ENCODE data around the gene TYR. TPM values are rescaled to one million over a fixed set of nuclear protein-coding genes. Genes with fewer than 3 reads are reported as not detected.
"Not testable (repeated sequence)": the region's sequence is repeated elsewhere in the genome, so short reads cannot be mapped to it uniquely, and the experiment has no call there.

The TYR gene
- total RNA-seq, 6 experiments from 2014 or later: not detected

- Mint-ChIP-seq H3K4me1 (ENCODE audit: low read depth) (no peaks in the 10 kb centered on the region), H3K36me3 (ENCODE audit: low read depth) (no peaks in the 10 kb centered on the region), H3K27me3 (ENCODE audit: insufficient read depth) (peaks cover 2% of the 10 kb centered on the region), H3K27ac (no peak overlapping the region), H3K4me3 (no peak overlapping the region), H3K9me3 (no peaks in the 10 kb centered on the region)
- TF ChIP-seq CTCF (IDR thresholded peaks at IDR 0.05): no peak
- DNase-seq: no peak
These were observed 90.1 kb downstream of the TYR start for GRCh38 chr11:89267660-89268302.

GRCh38 chr11:89272540-89273088 lies 94.9 kb downstream of the TYR start:
- H3K27me3 Mint-ChIP-seq (ENCODE audit: insufficient read depth); H3K36me3 Mint-ChIP-seq (ENCODE audit: low read depth); H3K27ac Mint-ChIP-seq; DNase-seq; H3K4me1 Mint-ChIP-seq (ENCODE audit: low read depth); H3K4me3 Mint-ChIP-seq; H3K9me3 Mint-ChIP-seq: not testable (repeated sequence)

- not testable (repeated sequence) for H3K36me3 Mint-ChIP-seq (ENCODE audit: low read depth); H3K9me3 Mint-ChIP-seq; DNase-seq; H3K4me3 Mint-ChIP-seq; H3K4me1 Mint-ChIP-seq (ENCODE audit: low read depth); H3K27ac Mint-ChIP-seq; H3K27me3 Mint-ChIP-seq (ENCODE audit: insufficient read depth)
These were observed 95.5 kb downstream of the TYR start for GRCh38 chr11:89273220-89273619.

GRCh38 chr11:89275966-89276365 lies 98.3 kb downstream of the TYR start:
- no peak for DNase-seq
- peaks cover under 1% of the 10 kb centered on the region for H3K27me3 Mint-ChIP-seq (ENCODE audit: insufficient read depth)
- no peaks in the 10 kb centered on the region for H3K4me1 Mint-ChIP-seq (ENCODE audit: low read depth)
- no peaks in the 10 kb centered on the region for H3K9me3 Mint-ChIP-seq
- no peak for TF ChIP-seq CTCF (IDR thresholded peaks at IDR 0.05)
- no peak overlapping the region for H3K27ac Mint-ChIP-seq
- no peak overlapping the region for H3K4me3 Mint-ChIP-seq
- H3K36me3 Mint-ChIP-seq (ENCODE audit: low read depth): no peaks in the 10 kb centered on the region

- no peak overlapping the region for H3K27ac Mint-ChIP-seq
- no peaks in the 10 kb centered on the region for H3K4me1 Mint-ChIP-seq (ENCODE audit: low read depth)
- peaks cover 2% of the 10 kb centered on the region for H3K27me3 Mint-ChIP-seq (ENCODE audit: insufficient read depth)
- DNase-seq: no peak
- no peak overlapping the region for H3K4me3 Mint-ChIP-seq
- no peaks in the 10 kb centered on the region for H3K36me3 Mint-ChIP-seq (ENCODE audit: low read depth)
- H3K9me3 Mint-ChIP-seq: no peaks in the 10 kb centered on the region
- no peak for TF ChIP-seq CTCF (IDR thresholded peaks at IDR 0.05)
These were observed 101.5 kb downstream of the TYR start for GRCh38 chr11:89279176-89279575.

GRCh38 chr11:89281032-89281677 lies 103.5 kb downstream of the TYR start:
- not testable (repeated sequence) for DNase-seq; H3K4me3 Mint-ChIP-seq; H3K36me3 Mint-ChIP-seq (ENCODE audit: low read depth); H3K27me3 Mint-ChIP-seq (ENCODE audit: insufficient read depth); H3K4me1 Mint-ChIP-seq (ENCODE audit: low read depth); H3K9me3 Mint-ChIP-seq; H3K27ac Mint-ChIP-seq

GRCh38 chr11:89286601-89287000 lies 108.9 kb downstream of the TYR start:
- not testable (repeated sequence) for H3K9me3 Mint-ChIP-seq; H3K4me1 Mint-ChIP-seq (ENCODE audit: low read depth); DNase-seq; H3K27ac Mint-ChIP-seq; H3K36me3 Mint-ChIP-seq (ENCODE audit: low read depth); H3K4me3 Mint-ChIP-seq; H3K27me3 Mint-ChIP-seq (ENCODE audit: insufficient read depth)

- not testable (repeated sequence) for H3K27me3 Mint-ChIP-seq (ENCODE audit: insufficient read depth); H3K9me3 Mint-ChIP-seq
These were observed 110.3 kb downstream of the TYR start for GRCh38 chr11:89288004-89288403.

More at GRCh38 chr11:89288004-89288403, 110.3 kb downstream of the TYR start:
- not testable (repeated sequence) for DNase-seq; H3K4me3 Mint-ChIP-seq; H3K4me1 Mint-ChIP-seq (ENCODE audit: low read depth); H3K27ac Mint-ChIP-seq; H3K36me3 Mint-ChIP-seq (ENCODE audit: low read depth)
